Smooth muscle cell of the umbilical artery (primary cell): ENCODE measurements around the gene DBET. TPM values are rescaled to one million over a fixed set of nuclear protein-coding genes. Genes with fewer than 3 reads are reported as not detected.

ENCODE experiments used
- total RNA-seq: library from RNA; depleted of rRNA; stranded (reverse); fragments of >200 nt; gene quantifications from 2 replicates; pipeline ENCODE4 v1.2.3, GENCODE V29; 2014

DBET gene
- not detected in 2 replicates for total RNA-seq

GRCh38 chr4:190064342-190064741 is at the start of gene DBET:
DBET (plus strand) TSS chr4:190064502.

GRCh38 chr4:190027156-190027555 is 37.1 kb upstream of the DBET start, which contains the start of gene FRG2:
FRG2 (minus strand) TSS chr4:190027256; CDS start chr4:190027204, 52 bp downstream.

Other genes with a start within 250 kb of the DBET start
- gene FRG1, start 123.6 kb upstream of the DBET start, total RNA-seq = 19.0 and 25.2 TPM in 2 replicates
- gene FRG2, start 37.2 kb upstream of the DBET start, total RNA-seq = not detected in 2 replicates
- gene DUX4, start 109.3 kb downstream of the DBET start, total RNA-seq = not detected in 2 replicates